PC-3 (cell line): ENCODE results near the gene SLC10A7.

Experiments
- CTCF ChIP-seq: fragments of 300-600 bp; sonication (generic); conservative IDR thresholded peaks from 2 replicates; pipeline ENCODE4 v1.5.1; 2017; ENCODE audit warnings: antibody characterized with exemption, low read depth, mild to moderate bottlenecking, low read length
- EZH2 ChIP-seq: fragments of 300-600 bp; sonication (generic); IDR thresholded peaks from one replicate; pipeline ENCODE4 v1.6.1; 2017; ENCODE audit warnings: antibody characterized with exemption, mild to moderate bottlenecking, low read length; ENCODE audit not compliant: unreplicated experiment
- EZH2phosphoT487 ChIP-seq: fragments of 300-600 bp; sonication (generic); IDR thresholded peaks from 2 replicates; pipeline ENCODE4 v1.6.1; 2018; ENCODE audit warnings: mild to moderate bottlenecking, antibody characterized with exemption, low read length, borderline replicate concordance

DNA sequence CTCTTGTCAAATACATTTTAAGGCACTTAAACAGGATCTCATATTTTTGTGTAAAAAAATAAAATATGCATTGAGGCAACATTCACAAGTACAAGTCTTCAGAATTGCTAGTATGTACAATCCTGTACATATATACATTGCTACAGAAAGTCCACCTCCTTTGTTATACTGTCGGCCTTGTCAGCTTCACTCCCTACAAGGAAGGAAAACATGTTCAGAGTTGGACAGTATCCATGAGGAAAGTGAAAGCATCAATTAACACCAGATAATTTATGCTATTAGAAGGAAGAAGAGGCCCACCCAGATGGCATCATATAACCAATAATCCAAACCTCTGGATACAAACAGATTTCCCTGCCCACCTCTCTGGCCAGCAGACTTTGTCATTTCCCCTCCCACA is 265.4 kb downstream of the SLC10A7 start:
- TF ChIP-seq EZH2phosphoT487, result no peak
- no peak for TF ChIP-seq CTCF
- TF ChIP-seq EZH2, result no peak
